ENCODE data around the gene CDH2. TPM values are rescaled to one million over a fixed set of nuclear protein-coding genes. Genes with fewer than 3 reads are reported as not detected.
"Not testable (repeated sequence)": the region's sequence is repeated elsewhere in the genome, so short reads cannot be mapped to it uniquely, and the experiment has no call there.

Gene CDH2
- total and polyA plus RNA-seq, 2 experiments from 2014 or later, result 103 to 165 TPM

DNA sequence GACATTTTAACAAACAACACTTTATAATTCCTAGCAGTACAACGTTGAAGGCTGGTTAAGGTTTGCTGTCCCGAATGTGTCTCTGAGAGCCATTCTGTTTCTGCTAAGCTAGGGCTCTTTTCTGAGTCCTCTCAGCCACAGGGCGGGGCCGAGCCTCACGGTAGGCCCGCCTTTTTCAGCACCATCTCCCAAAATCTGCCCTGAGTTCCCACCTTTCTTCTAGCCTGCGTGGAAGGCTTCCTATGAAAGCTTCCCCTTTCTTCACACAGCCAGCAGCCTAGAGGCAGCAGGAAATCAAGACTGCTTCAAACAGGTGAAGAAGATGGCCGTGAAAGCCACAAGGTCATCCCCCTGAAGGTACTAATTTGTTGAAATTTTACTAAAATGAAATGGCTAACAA is 255.5 kb downstream of the CDH2 start:
- 44 to 55% methylated on average over 8 of the region's 8 CpGs for WGBS, 2 experiments (ENCODE audit: low coverage in 1 of 2, low lambda C conversion rate in 2 of 2, missing lambda C conversion rate in 2 of 2)
- Histone ChIP-seq H4K20me1 (ENCODE audit: insufficient read depth) (no peaks in the 10 kb centered on the region), H3K4me3 (no peak overlapping the region), H3K4me1 (ENCODE audit: insufficient read depth) (peaks cover 6% of the 10 kb centered on the region; the same call in 1 of the 2 replicates), H3K9me3 (ENCODE audit: low read depth) (no peaks in the 10 kb centered on the region), H3K9ac (no peak overlapping the region), H3K27me3 (replicated peaks; ENCODE audit: insufficient read depth) (no peaks in the 10 kb centered on the region), H3K9me2 (ENCODE audit: insufficient read depth) (no peaks in the 10 kb centered on the region), H3K4me2 (ENCODE audit: unreplicated experiment) (no peak overlapping the region), H3K79me2 (ENCODE audit: insufficient read depth) (no peaks in the 10 kb centered on the region), H3K36me3 (ENCODE audit: low read depth) (no peaks in the 10 kb centered on the region), H3K27ac (no peak overlapping the region), H3F3A (ENCODE audit: insufficient read depth) (no peaks in the 10 kb centered on the region), H2AFZ (peak overlapping the region; percentile 62; the same call in 1 of the 2 replicates)
- TF ChIP-seq EZH2phosphoT487 (IDR thresholded peaks at IDR 0.05; ENCODE audit: insufficient read depth, low read depth) (no peak), EZH2 (IDR thresholded peaks at IDR 0.05; ENCODE audit: insufficient read depth, poor library complexity, severe bottlenecking) (no peak)
- in situ Hi-C loops (cut with MboI), result no loop called here
- no peak for DNase-seq

DNA sequence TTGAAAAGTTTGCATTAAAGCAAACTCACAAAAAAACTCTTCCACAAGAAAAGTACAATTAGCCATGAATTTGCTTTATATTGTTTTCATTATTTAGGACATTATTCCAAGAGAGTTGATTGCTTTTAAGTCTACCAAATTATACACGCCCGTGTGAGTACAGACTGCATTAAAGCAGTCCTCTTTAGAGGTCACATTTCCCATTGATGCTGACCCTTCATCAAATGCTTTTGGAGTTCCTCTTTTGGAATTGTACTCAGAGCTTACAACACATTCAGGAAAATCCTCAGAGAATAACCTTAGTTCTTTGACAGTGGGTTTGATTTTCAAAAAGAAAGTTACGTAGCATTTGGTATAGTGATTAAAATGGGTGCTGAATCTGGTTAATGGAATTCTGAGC is 256.1 kb downstream of the CDH2 start:
- Histone ChIP-seq H3K9me2 (ENCODE audit: insufficient read depth) (no peaks in the 10 kb centered on the region), H4K20me1 (ENCODE audit: insufficient read depth) (no peaks in the 10 kb centered on the region), H3K27me3 (replicated peaks; ENCODE audit: insufficient read depth) (no peaks in the 10 kb centered on the region), H3K79me2 (ENCODE audit: insufficient read depth) (no peaks in the 10 kb centered on the region), H3K4me2 (ENCODE audit: unreplicated experiment) (no peak overlapping the region), H3K9me3 (ENCODE audit: low read depth) (no peaks in the 10 kb centered on the region), H2AFZ (peak overlapping the region; percentile 62; the same call in 1 of the 2 replicates), H3K4me1 (ENCODE audit: insufficient read depth) (peaks cover 6% of the 10 kb centered on the region; the same call in 1 of the 2 replicates), H3K9ac (no peak overlapping the region), H3K36me3 (ENCODE audit: low read depth) (no peaks in the 10 kb centered on the region), H3F3A (ENCODE audit: insufficient read depth) (no peaks in the 10 kb centered on the region), H3K27ac (no peak overlapping the region), H3K4me3 (no peak overlapping the region)
- in situ Hi-C loops (cut with MboI), result no loop called here
- 69 to 77% methylated on average over 3 of the region's 3 CpGs for WGBS, 2 experiments (ENCODE audit: low coverage in 1 of 2, low lambda C conversion rate in 2 of 2, missing lambda C conversion rate in 2 of 2)
- no peak for DNase-seq
- TF ChIP-seq EZH2 (IDR thresholded peaks at IDR 0.05; ENCODE audit: insufficient read depth, poor library complexity, severe bottlenecking), result no peak
- no peak for TF ChIP-seq EZH2phosphoT487 (IDR thresholded peaks at IDR 0.05; ENCODE audit: insufficient read depth, low read depth)

DNA sequence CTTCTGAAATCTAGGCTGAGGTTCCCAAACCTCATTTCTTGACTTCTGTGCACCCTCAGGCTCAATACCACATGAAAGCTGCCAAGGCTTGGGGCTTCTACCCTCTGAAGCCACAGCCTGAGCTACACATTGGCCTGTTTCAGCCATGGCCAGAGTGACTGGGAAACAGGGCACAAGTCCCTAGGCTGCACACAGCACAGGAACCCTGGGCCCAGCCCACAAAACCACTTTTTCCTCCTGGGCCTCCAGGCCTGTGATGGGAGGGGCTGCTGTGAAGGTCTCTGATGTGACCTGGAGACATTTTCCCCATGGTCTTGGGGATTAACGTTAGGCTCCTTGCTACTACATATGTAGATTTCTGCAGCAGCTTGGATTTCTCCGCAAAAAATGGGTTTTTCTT is 270.7 kb downstream of the CDH2 start:
- H3K9me2 ChIP-seq (ENCODE audit: insufficient read depth); H3K4me1 ChIP-seq (ENCODE audit: insufficient read depth); H3K36me3 ChIP-seq (ENCODE audit: low read depth); H4K20me1 ChIP-seq (ENCODE audit: insufficient read depth); H3K4me2 ChIP-seq (ENCODE audit: unreplicated experiment); in situ Hi-C loops (cut with MboI); H3K27me3 ChIP-seq (replicated peaks; ENCODE audit: insufficient read depth); H3K9me3 ChIP-seq (ENCODE audit: low read depth); H2AFZ ChIP-seq; H3K4me3 ChIP-seq; H3K27ac ChIP-seq; H3F3A ChIP-seq (ENCODE audit: insufficient read depth); DNase-seq; H3K79me2 ChIP-seq (ENCODE audit: insufficient read depth); H3K9ac ChIP-seq: not testable (repeated sequence)
- WGBS, 2 experiments (ENCODE audit: low coverage in 1 of 2, low lambda C conversion rate in 2 of 2, missing lambda C conversion rate in 2 of 2), result 42% methylated on average over 2 of the region's 2 CpGs

DNA sequence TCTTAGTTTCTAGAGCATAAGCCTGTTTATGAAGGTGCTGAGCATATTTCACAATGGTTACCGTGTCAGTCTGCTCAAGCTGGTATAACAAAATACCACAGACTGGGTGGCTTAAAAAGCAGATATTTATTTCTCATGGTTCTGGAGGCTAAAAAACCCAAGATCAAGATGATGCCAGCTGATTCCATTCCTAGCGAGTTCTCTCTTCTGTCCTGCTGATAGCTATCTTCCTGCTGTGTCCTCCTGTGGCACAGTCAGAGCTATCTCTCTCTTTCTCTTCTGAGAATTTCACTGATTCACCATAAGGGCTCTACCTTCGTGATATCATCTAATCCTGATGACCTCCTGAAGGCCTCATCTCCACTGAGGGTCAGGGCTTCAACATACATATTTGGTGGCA is 273.0 kb downstream of the CDH2 start:
- in situ Hi-C loops (cut with MboI), result no loop called here
- H3K9me3 ChIP-seq (ENCODE audit: low read depth), result no peaks in the 10 kb centered on the region
- no peak for DNase-seq
- no peak overlapping the region for H2AFZ ChIP-seq
- H4K20me1 ChIP-seq (ENCODE audit: insufficient read depth), result no peaks in the 10 kb centered on the region
- H3K4me2 ChIP-seq (ENCODE audit: unreplicated experiment), result no peak overlapping the region
- H3K27me3 ChIP-seq (replicated peaks; ENCODE audit: insufficient read depth), result peaks cover 4% of the 10 kb centered on the region; the same call in 1 of the 2 replicates
- H3K27ac ChIP-seq, result no peak overlapping the region
- no peaks in the 10 kb centered on the region for H3F3A ChIP-seq (ENCODE audit: insufficient read depth)
- TF ChIP-seq EZH2 (IDR thresholded peaks at IDR 0.05; ENCODE audit: insufficient read depth, poor library complexity, severe bottlenecking), result no peak
- no peak for TF ChIP-seq EZH2phosphoT487 (IDR thresholded peaks at IDR 0.05; ENCODE audit: insufficient read depth, low read depth)
- H3K36me3 ChIP-seq (ENCODE audit: low read depth), result no peaks in the 10 kb centered on the region
- no peak overlapping the region for H3K9ac ChIP-seq
- 11 to 23% methylated on average over 3 of the region's 3 CpGs for WGBS, 2 experiments (ENCODE audit: low coverage in 1 of 2, low lambda C conversion rate in 2 of 2, missing lambda C conversion rate in 2 of 2)
- no peaks in the 10 kb centered on the region for H3K9me2 ChIP-seq (ENCODE audit: insufficient read depth)
- no peak overlapping the region for H3K4me3 ChIP-seq
- H3K79me2 ChIP-seq (ENCODE audit: insufficient read depth), result no peaks in the 10 kb centered on the region
- no peaks in the 10 kb centered on the region for H3K4me1 ChIP-seq (ENCODE audit: insufficient read depth)
